NOMO-1 treated with DMSO at 0.1 percent for 48 hours (cell line): ENCODE results near the gene S100A7.
A peak's percentile ranks its signal among the peaks of the same experiment; 100 is the strongest.

Source experiments
- DNase-seq: peaks from one replicate; lab custom pipeline; 2025; ENCODE audit not compliant: unreplicated experiment; lab: John Stamatoyannopoulos, UW

S100A7 gene

GRCh38 chr1:153460551-153460950, at the start of gene S100A7:
Gene S100A7, minus strand, starts transcription at chr1:153460651. Its CDS starts 1,638 bp downstream, at chr1:153459013.
- DNase-seq, result no peak

GRCh38 chr1:153509729-153510354, 49.4 kb upstream of the S100A7 start:
- DNase-seq, result peak; percentile 61

DNA sequence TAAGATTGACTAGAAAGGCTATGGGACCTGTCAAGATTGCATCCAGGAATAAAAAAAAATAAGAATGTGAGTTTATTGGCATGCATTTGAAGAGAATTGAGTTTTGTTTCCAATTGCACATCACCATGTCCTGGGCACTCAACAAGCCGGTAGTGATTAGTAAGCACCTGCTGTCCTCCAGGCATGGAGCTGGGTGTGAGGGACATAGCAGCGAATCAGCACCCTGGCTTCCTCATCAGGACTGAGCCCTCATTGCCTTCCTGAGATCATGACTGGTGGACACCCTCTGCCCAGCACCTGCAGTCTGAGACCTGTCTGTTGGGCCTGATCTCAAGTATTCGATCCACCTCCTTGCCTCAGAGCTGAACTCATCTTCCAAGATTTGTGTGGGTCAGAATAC, 48.6 kb upstream of the S100A7 start:
- DNase-seq, result no peak

GRCh38 chr1:153507926-153508583, 47.6 kb upstream of the S100A7 start:
- DNase-seq, result no peak

DNA sequence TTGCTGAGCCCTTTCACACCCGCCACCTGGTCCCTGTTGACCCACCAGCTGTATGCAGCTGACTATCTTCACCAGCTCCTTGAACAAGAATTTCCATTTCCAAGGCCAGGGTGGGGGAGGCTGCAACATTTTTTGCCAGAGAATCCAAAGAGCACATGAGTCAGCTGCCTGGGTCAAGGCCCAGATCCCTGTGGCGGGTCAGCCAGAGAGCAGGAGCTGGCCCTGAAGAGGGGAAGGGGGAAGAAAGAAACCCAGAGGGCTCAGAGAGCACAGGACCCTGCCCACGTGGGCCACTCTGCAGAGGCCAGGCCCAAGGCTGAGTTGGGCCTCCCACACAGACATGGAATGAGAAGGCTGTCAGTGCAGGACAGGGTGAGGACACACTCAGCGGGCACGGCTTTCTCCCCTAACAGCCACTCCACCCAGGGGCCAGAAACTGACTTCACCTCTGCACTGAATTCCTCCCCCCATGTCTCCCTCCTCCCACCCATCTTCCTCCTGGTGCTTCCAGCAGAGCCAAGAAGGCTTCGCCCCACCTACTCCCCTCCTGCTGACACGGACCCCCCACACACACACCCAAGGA, 46.5 kb upstream of the S100A7 start:
- DNase-seq, result no peak

DNA sequence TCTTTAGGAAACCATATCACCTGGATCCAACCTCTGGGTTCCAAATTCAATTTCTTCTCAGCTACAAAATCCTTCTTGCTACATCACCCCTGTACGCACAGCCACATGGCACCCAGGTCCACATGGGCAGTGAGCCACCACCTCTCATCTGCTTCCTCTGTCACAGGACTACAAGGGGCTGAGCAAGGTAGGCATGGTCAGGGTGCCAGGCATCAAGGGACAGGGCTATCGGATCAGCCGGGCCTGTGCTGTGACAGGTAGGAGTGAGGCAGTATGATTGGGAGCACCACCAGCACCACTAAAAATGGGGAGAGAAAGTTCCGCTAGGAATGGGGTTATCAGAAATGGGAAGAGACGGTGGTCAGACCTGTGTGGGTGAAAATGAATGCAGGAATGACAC, 45.9 kb upstream of the S100A7 start:
- DNase-seq, result no peak

GRCh38 chr1:153505576-153505975, 45.1 kb upstream of the S100A7 start:
- DNase-seq, result no peak

GRCh38 chr1:153503766-153504165, 43.3 kb upstream of the S100A7 start:
- no peak for DNase-seq

DNA sequence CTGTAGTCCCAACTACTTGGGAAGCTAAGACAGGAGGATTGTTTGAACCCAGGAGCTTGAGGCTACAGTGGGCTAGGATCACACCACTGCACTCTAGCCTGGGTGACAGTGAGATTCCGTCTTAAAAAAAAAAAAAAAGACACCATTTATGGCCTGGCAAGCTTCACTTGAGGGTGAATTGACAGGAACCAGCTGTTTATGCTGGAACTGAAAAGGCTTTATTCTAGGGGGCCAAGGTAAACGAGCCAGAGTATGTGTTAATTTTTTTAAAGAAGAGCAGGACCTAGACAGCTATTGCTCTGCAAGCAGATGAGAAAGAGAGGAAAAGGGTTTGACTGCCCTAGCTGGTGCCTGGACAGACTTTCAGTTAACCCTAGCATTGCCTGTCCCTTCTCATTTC, 38.3 kb upstream of the S100A7 start:
- DNase-seq, result no peak

DNA sequence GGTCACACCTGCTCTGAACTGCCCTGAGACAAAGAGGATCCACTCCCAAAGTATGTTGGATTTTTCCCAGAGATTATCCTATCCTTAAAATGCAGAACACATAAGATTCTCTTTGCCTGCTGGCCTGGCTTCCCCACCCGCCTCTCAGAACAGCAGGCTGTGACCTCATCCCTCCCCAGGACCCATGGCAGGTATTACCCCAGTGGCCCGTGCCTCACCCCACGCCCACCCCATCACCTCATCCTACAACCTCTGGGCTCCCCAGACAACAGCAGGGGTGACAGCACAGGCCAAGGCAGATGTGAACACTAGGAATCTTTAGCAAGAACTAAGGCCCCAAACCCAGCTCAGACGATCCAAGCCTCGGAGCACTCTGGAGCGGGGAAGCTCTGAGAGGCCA, 35.1 kb upstream of the S100A7 start:
- DNase-seq, result no peak

GRCh38 chr1:153494976-153495535, 34.6 kb upstream of the S100A7 start:
- peak; percentile 54 for DNase-seq

- DNase-seq, result no peak
Measured at GRCh38 chr1:153493343-153493960, 33.0 kb upstream of the S100A7 start.

GRCh38 chr1:153490272-153491051, 30.0 kb upstream of the S100A7 start:
- DNase-seq, result peak; percentile 73

GRCh38 chr1:153488731-153489130, 28.3 kb upstream of the S100A7 start:
- DNase-seq, result no peak

- no peak for DNase-seq
Measured at GRCh38 chr1:153487707-153488106, 27.3 kb upstream of the S100A7 start.

DNA sequence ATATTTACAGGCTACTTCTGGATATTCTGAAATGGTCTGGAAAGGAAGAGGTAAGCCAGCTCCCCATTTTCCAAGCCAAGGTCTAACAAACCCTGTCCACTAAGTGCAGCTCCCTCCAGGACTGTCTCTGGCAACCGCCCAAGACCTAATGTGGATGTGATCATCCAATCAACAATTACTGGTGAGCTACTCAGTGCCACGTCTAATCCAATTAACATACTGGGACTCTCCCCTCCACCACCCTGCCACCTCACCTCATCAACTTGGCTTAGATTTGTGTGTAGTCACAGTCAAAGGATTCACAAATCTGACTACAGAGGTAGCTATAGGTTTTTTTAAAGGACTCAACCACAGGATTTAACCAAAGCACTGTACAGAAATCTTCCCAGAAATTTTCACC, 25.4 kb upstream of the S100A7 start:
- no peak for DNase-seq

- DNase-seq, result no peak
Measured at GRCh38 chr1:153483776-153484175, 23.3 kb upstream of the S100A7 start.

DNA sequence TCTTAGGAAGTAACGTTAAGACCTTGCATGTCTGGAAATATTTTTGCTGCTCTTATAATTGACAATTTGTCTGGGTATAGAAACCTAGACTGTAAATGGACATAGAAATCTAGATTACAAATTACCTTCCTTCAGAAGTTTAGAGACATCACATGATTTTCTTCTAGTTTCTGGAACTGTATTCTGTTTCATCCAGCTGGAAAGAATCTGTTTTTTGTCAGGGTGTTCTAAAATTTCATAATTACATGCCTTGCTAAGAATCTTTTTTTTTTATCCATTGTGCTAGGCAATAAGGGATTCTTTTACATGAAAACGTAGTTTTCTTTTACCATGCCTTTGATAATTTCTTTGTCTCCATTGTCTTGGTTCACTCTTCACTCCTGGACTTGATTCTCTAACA, 20.7 kb upstream of the S100A7 start:
- no peak for DNase-seq

- no peak for DNase-seq
Measured at GRCh38 chr1:153478692-153479618, 18.5 kb upstream of the S100A7 start.
